ENCODE data around the gene LHFPL2.

LHFPL2 gene

DNA sequence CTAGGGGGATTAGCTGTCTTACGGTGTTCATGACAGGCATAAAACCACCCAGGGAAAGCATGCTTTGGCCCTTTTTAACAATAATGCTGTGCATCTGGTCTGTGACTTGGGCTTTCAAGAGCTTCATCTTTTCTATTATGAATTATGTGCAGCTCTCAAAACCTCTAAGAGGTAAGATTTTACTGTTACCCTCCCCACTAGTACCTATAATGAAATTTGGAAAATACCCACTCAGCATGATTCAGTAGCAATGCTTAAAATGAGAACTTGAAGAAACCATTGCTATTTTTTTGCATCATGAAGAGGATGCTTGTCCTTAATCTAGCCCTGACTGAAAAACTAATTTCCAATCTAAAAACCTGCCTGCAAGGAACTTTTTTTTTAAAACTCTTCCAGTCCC, 5.8 kb upstream of the LHFPL2 start:
- H3K9me3 Mint-ChIP-seq, result no peaks in the 10 kb centered on the region
- no peak overlapping the region for H3K27ac Mint-ChIP-seq
- H3K36me3 Mint-ChIP-seq (ENCODE audit: low read depth), result no peaks in the 10 kb centered on the region
- no peak overlapping the region for H3K4me3 Mint-ChIP-seq
- H3K4me1 Mint-ChIP-seq (ENCODE audit: low read depth), result peaks cover 5% of the 10 kb centered on the region
- H3K27me3 Mint-ChIP-seq, result peaks cover 43% of the 10 kb centered on the region

DNA sequence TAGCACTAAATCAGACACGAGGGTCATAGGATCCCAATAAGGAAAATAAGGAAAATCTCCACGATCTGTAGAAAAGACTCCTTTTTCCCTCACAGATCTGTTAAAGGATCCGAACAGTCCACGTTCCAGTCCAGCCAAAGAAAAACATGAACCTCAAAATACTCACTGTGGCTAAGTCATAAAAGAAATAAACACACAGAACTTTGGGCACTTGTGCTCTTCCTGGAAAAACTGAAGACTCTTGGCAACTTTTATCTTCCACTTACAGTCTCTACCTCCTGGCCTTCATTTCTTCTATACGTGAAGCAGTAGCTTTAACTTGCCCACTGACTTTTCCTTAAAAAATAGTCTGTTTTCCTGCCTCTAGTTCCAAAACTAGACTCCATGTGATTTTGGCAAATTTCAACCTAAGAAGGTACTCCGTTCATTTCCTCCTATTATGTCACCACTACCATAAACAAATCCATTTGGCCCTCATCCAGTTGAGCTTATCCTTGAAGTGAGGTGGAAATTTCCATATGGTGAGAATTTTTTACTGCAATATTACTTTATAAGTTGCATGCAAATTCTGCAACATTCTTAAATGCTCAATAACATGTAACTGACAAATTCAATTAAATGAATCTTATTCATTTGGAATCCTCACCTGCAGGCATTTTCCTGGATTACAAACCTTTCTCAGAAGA, 5.3 kb upstream of the LHFPL2 start:
- Mint-ChIP-seq H3K4me3 (no peak overlapping the region), H3K27ac (no peak overlapping the region), H3K36me3 (ENCODE audit: low read depth) (no peaks in the 10 kb centered on the region), H3K4me1 (ENCODE audit: low read depth) (peaks cover 5% of the 10 kb centered on the region), H3K9me3 (no peaks in the 10 kb centered on the region), H3K27me3 (peaks cover 43% of the 10 kb centered on the region)

GRCh38 chr5:78653031-78653430, 4.5 kb upstream of the LHFPL2 start:
- Mint-ChIP-seq H3K9me3 (no peaks in the 10 kb centered on the region), H3K4me3 (no peak overlapping the region), H3K4me1 (ENCODE audit: low read depth) (peaks cover 5% of the 10 kb centered on the region), H3K27me3 (peaks cover 37% of the 10 kb centered on the region), H3K36me3 (ENCODE audit: low read depth) (no peaks in the 10 kb centered on the region), H3K27ac (no peak overlapping the region)

GRCh38 chr5:78651468-78651867, 2.9 kb upstream of the LHFPL2 start:
- Mint-ChIP-seq H3K27ac (no peak overlapping the region), H3K4me3 (no peak overlapping the region), H3K4me1 (ENCODE audit: low read depth) (peaks cover 18% of the 10 kb centered on the region), H3K36me3 (ENCODE audit: low read depth) (no peaks in the 10 kb centered on the region), H3K9me3 (no peaks in the 10 kb centered on the region), H3K27me3 (peaks cover 44% of the 10 kb centered on the region)

DNA sequence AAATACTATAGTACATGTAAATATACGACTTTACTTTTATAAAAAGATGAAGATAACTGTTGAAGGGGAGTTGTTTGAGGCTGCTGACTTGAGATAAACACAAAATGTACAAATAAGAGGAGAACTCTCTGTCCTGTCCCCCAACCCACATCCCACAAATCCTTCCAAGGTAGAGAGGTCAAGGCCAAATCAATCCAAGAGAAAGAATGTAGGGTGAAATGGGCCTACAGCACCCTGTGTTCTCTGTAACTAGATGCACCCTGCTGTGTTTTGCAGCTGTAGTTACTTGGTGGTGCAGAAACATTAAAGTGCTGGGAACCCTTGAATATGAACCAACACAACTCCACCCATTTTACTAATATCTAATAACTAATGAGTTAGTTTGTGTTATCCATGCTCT, 2.0 kb upstream of the LHFPL2 start:
- Mint-ChIP-seq H3K36me3 (ENCODE audit: low read depth) (no peaks in the 10 kb centered on the region), H3K27me3 (peaks cover 54% of the 10 kb centered on the region), H3K4me1 (ENCODE audit: low read depth) (peaks cover 18% of the 10 kb centered on the region), H3K4me3 (no peak overlapping the region), H3K9me3 (no peaks in the 10 kb centered on the region), H3K27ac (no peak overlapping the region)

DNA sequence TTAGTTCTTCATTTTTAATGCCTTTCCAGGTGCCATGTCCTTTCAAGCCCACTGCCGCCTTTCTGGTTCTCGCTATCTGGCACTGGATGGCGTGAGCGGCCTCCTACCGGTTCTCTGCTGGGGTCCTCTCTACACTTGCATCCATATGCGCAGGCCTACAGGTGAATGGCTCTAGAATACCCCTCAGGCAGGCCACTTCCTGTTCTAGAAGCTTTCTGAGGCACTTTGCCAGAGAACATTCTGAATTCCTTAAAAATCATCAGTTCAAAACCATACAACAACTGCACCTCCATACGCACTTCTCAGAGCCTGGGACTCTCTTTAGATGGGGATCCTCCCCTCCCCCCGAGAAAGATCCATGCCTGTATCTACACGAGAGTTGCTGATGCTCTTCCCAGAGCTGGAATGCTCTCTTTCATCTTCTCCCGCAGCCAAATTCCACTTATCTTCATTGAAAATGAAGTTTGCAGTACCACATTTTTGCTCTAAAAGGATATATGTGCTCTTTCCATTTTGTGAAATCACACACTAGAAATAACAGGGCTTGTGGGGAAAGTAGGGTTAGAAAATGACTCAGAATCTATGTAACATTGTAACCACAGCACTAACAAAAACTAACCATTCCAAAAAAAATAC, 1.4 kb upstream of the LHFPL2 start:
- H3K27ac Mint-ChIP-seq, result no peak overlapping the region
- no peaks in the 10 kb centered on the region for H3K36me3 Mint-ChIP-seq (ENCODE audit: low read depth)
- H3K4me1 Mint-ChIP-seq (ENCODE audit: low read depth), result peaks cover 18% of the 10 kb centered on the region
- H3K9me3 Mint-ChIP-seq, result no peaks in the 10 kb centered on the region
- H3K27me3 Mint-ChIP-seq, result peaks cover 52% of the 10 kb centered on the region
- peak overlapping the region; percentile 60 for H3K4me3 Mint-ChIP-seq

DNA sequence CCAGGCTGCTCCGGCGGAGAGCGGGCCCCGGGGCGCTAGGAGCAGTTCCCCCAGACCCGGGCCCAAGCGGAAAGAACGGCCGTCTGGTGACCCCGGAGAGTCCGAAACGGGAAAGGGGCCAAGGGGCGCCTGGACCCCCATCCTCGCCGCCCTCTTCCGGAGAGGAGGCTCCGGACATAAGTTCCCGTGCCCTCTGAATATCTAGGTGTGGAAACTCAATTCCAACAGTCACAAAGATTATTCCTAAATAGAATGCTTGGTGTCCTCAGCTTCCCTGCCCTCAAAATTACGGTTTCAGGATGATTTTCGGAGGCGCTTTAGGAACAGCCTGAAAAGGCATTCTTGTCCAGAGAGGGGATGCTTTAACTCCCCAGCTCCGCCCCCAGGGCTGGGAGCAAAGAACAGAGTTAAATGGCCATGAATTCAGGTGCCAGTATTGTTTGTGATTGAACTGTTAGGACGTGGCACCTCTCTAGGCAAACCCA, 681 bp upstream of the LHFPL2 start:
- Mint-ChIP-seq H3K36me3 (ENCODE audit: low read depth) (no peaks in the 10 kb centered on the region), H3K4me1 (ENCODE audit: low read depth) (peaks cover 18% of the 10 kb centered on the region), H3K4me3 (peak overlapping the region; percentile 43), H3K27ac (no peak overlapping the region), H3K9me3 (no peaks in the 10 kb centered on the region), H3K27me3 (peaks cover 51% of the 10 kb centered on the region)

GRCh38 chr5:78647838-78648358, 674 bp downstream of the LHFPL2 start:
- H3K4me1 Mint-ChIP-seq (ENCODE audit: low read depth), result peaks cover 18% of the 10 kb centered on the region
- peaks cover 49% of the 10 kb centered on the region for H3K27me3 Mint-ChIP-seq
- H3K27ac Mint-ChIP-seq, result no peak overlapping the region
- H3K4me3 Mint-ChIP-seq, result peak overlapping the region; percentile 76
- H3K9me3 Mint-ChIP-seq, result no peaks in the 10 kb centered on the region
- H3K36me3 Mint-ChIP-seq (ENCODE audit: low read depth), result no peaks in the 10 kb centered on the region

DNA sequence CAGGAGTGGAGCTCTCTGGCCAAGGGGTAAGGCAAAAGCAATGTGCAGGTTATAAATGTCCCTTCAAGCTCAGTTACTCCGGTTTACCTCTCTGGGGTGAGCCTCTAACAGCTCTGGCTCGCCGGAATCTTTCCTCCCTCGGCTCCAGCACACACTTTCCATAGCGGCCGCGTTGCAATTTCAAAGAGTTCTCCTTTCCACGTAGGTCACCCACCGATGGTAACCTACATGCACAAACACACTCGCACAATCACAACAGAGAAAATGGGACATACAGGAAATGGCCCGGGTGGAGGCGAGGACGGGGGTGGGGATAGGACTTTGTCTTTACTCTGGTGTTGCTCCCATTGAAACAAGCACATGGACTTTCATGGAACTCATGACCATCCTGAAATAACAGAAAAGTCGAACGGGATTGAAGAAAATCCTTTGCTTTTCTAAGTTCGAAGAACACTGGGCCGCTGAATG, 1.2 kb downstream of the LHFPL2 start:
- H3K4me1 Mint-ChIP-seq (ENCODE audit: low read depth), result peaks cover 18% of the 10 kb centered on the region
- no peaks in the 10 kb centered on the region for H3K36me3 Mint-ChIP-seq (ENCODE audit: low read depth)
- H3K27me3 Mint-ChIP-seq, result peaks cover 52% of the 10 kb centered on the region
- H3K27ac Mint-ChIP-seq, result peak overlapping the region; percentile 60
- peak overlapping the region; percentile 76 for H3K4me3 Mint-ChIP-seq
- no peaks in the 10 kb centered on the region for H3K9me3 Mint-ChIP-seq

GRCh38 chr5:78644741-78645300, 3.8 kb downstream of the LHFPL2 start:
- no peak overlapping the region for H3K4me3 Mint-ChIP-seq
- no peaks in the 10 kb centered on the region for H3K36me3 Mint-ChIP-seq (ENCODE audit: low read depth)
- H3K27me3 Mint-ChIP-seq, result peaks cover 39% of the 10 kb centered on the region
- H3K9me3 Mint-ChIP-seq, result no peaks in the 10 kb centered on the region
- H3K4me1 Mint-ChIP-seq (ENCODE audit: low read depth), result peaks cover 15% of the 10 kb centered on the region
- H3K27ac Mint-ChIP-seq, result no peak overlapping the region

DNA sequence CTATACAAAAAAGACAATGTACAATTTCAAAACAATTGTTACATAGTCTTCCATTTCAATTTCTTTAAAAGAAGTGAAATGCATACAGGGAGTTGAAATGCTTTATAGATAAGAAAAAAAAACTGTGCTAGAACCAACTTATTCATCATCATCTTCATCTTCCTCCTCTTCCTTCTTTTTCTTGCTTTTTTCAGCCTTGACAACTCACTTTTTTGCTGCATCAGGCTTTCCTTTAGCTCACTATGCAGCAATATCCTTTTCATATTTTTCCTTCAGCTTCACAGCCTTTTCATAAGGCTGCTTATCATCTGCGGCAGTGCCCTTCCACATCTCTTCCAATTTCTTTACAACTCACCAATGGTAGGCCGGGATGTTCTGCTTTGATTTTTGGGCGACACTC, 4.4 kb downstream of the LHFPL2 start:
- Mint-ChIP-seq H3K36me3 (ENCODE audit: low read depth) (no peaks in the 10 kb centered on the region), H3K9me3 (no peaks in the 10 kb centered on the region), H3K4me1 (ENCODE audit: low read depth) (peaks cover 13% of the 10 kb centered on the region), H3K4me3 (no peak overlapping the region), H3K27me3 (peaks cover 39% of the 10 kb centered on the region), H3K27ac (no peak overlapping the region)

DNA sequence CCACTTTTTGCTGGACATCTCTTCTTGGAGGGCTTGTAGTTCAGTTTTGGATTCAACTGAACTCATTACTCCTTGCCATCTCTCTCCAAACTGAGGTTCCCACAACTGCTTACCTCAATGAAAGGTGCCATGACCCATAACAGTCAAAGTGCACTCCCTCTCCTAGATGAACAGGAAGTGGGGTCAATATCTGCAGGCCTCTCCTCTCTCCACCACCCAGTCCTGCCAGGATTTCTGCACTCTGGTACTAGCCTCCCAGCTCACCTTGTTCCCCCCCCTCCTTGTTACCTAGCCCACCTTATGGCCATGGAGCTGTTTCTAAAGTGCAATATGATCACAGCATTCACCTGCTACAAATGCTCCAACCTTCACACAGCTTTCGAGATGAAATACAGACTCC, 5.9 kb downstream of the LHFPL2 start:
- H3K4me3 Mint-ChIP-seq, result no peak overlapping the region
- H3K9me3 Mint-ChIP-seq, result no peaks in the 10 kb centered on the region
- H3K27ac Mint-ChIP-seq, result no peak overlapping the region
- peaks cover 11% of the 10 kb centered on the region for H3K4me1 Mint-ChIP-seq (ENCODE audit: low read depth)
- peaks cover 39% of the 10 kb centered on the region for H3K27me3 Mint-ChIP-seq
- H3K36me3 Mint-ChIP-seq (ENCODE audit: low read depth), result no peaks in the 10 kb centered on the region

DNA sequence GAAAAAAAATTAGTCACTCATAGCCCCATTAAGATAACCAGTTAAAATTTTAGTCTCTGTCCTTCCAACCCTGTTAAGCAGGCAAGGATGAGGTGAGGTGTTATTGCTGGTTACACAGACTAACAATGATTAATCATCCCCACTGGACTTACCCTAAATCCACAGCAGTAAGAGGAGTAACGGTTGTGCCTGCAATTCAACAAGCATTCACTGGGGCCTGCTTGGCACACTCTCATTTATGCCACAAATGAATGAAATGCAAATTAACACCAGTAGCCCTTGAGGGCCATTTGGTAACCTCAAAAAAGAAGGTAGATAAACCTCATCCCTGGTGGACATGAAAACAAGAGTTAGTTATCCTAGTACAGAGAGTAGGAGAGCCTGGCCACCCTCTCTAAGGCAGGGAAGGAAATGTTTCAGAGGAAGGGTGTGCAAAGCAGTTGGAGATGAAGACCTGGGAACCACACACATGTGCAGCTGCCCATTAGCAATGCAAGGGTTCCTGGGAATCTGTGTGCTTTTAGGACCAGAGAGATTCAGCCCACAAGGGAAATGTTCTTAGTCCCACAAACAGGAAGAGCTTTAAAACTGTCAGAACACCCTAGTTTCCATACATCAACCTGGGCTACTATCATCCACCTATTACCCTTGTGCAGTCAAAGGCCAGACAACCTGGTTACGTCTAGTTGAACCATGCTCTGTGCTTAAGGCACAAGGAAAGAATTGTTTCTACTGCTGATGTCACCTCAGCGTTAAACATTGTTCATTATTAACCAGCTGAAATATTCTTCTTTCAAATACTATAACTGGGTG, 7.7 kb downstream of the LHFPL2 start:
- no peak overlapping the region for H3K27ac Mint-ChIP-seq

GRCh38 chr5:78639791-78640190, 8.8 kb downstream of the LHFPL2 start:
- no peaks in the 10 kb centered on the region for H3K9me3 Mint-ChIP-seq
- H3K36me3 Mint-ChIP-seq (ENCODE audit: low read depth), result no peaks in the 10 kb centered on the region
- H3K4me3 Mint-ChIP-seq, result no peak overlapping the region
- peaks cover 18% of the 10 kb centered on the region for H3K27me3 Mint-ChIP-seq
- no peak overlapping the region for H3K27ac Mint-ChIP-seq
- H3K4me1 Mint-ChIP-seq (ENCODE audit: low read depth), result no peaks in the 10 kb centered on the region

More for the DNA sequence above, 7.7 kb downstream of the LHFPL2 start:
- no peaks in the 10 kb centered on the region for H3K36me3 Mint-ChIP-seq (ENCODE audit: low read depth)
- no peaks in the 10 kb centered on the region for H3K9me3 Mint-ChIP-seq
- H3K4me3 Mint-ChIP-seq, result no peak overlapping the region
- H3K27me3 Mint-ChIP-seq, result peaks cover 21% of the 10 kb centered on the region
- no peaks in the 10 kb centered on the region for H3K4me1 Mint-ChIP-seq (ENCODE audit: low read depth)
